Effector CD8-positive, alpha-beta T cell (primary cell): ENCODE data around the gene SIN3B.

Experiments used
- DNase-seq: peaks from one replicate; lab custom pipeline; 2025; lab: John Stamatoyannopoulos, UW

The SIN3B gene

DNA sequence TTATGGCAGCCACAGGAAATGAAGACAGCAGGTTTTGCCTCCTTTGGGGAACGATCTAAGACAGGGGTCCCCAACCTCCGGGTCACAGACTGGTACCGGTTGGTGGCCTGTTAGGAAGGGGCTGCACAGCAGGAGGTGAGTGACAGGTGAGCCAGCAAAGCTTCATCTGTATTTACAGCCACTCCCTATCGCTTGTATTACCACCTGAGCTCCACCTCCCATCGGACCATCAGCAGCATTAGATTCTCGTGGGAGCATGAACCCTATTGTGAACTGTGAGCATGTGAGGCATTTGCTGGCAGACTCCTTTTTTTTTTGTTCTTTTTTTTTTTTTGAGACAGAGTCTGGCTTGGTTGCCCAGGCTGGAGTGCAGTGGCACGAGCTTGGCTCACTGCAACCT, 81.8 kb downstream of the SIN3B start:
- DNase-seq: no peak

DNA sequence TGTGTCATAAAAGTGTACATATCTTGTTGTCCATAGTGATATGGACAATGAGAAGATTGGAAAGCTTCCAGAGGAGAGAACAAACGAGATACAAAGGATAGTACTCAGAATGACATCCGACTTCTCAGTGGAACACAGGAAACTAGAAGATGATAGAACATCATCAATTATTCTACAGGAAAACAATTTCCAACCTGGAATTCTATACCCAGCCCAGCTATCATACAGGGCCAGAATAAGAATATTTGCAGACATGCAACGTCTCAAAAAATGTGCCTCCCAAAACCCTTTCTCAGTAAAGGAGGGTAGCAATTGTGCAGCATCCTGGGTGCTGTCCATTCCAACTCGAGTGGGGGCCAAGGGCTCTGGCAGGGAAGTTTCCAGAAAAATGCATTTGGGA, 83.6 kb downstream of the SIN3B start:
- no peak for DNase-seq

DNA sequence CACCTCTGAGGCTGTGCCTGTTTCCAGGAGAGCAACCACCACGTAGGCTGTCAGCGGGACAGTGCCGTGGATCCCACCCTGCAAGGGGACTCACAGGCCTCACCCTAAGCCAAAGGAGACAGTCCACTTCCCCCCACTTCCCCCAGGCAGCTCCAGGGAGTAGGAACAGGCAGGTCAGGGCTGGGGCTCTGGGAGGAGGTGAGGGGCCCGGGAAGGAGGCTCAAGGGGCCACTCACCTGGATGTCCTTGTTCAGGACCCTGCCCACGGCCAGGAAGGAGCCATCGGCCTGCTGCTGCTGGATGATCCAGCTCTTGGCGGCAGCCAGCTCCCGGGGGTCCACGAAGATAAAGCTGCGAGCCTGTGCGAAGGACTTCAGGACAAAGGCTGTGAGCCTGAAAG, 85.2 kb downstream of the SIN3B start:
- no peak for DNase-seq

DNA sequence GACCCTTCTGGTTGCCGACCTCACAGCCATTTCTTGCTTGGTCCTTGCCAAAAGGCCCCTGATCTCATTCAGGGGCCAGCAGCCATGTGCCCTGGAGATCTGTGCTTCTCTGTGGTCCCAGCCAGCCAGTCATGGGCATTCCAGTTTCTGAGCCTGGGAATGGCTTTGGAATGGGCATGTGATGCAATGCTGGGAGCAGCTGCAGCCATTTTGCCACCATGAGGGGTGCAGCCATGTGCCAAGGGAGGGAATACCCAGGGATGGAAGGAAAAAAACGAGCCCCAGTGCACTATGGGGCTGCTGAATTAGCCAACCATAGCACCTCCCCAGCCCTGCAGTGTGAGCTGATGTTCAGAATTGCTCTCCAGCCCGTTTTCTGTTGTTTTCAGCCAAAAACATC, 85.9 kb downstream of the SIN3B start:
- no peak for DNase-seq

DNA sequence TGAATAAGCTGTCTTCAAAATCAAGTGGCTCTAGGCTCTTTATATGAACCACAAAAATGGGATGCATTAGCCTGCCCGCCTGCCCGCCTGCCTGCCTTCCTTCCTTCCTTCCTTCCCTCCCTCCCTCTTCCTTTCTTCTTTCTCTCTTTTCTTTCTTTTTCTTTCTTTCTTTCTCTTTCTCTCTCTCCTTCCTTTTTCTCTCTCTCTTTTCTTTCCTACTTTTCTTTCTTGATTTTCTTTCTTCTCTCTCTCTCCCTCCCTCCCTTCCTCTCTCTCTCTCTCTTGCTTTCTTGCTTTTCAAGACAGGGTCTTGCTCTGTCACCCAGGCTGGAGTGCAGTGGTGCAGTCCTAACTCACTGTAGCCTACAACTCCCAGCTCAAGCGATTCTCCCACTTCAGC, 86.5 kb downstream of the SIN3B start:
- no peak for DNase-seq

DNA sequence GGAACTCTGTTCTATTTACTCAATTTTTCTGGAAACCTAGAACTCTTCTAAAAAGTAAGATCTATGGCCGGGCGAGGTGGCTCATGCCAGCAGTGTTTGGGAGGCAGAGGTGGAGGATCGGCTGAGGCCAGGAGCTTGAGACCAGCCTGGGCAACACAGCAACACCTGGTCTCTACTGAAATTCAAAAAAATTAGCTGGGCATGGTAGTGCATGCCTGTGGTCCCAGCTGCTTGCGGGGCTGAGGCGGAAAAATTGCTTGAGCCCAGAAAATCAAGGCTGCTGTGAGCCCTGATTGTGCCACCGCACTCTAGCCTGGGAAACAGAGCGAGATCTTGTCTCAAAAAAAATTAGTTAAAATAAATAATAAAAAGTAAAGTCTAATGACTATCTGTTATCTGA, 88.2 kb downstream of the SIN3B start:
- DNase-seq: no peak

DNA sequence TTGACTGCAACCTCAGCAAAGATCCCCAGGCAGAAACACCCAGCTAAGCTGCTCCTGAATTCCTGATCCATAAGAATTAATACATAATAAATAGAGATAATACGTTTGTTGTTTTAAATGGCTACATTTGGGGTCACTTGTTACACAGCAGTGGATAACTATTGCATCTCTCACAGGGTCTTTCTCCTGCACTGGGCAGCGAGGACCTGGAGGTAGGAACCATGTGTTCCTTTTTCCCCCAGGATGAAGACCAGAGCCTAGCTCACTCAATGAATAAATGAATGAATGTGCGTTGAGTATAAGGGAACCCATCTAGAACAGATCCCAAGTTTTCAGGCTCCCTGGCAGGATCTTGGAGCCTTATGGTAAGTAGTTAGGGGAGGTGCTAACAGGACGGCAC, 90.3 kb downstream of the SIN3B start:
- no peak for DNase-seq

DNA sequence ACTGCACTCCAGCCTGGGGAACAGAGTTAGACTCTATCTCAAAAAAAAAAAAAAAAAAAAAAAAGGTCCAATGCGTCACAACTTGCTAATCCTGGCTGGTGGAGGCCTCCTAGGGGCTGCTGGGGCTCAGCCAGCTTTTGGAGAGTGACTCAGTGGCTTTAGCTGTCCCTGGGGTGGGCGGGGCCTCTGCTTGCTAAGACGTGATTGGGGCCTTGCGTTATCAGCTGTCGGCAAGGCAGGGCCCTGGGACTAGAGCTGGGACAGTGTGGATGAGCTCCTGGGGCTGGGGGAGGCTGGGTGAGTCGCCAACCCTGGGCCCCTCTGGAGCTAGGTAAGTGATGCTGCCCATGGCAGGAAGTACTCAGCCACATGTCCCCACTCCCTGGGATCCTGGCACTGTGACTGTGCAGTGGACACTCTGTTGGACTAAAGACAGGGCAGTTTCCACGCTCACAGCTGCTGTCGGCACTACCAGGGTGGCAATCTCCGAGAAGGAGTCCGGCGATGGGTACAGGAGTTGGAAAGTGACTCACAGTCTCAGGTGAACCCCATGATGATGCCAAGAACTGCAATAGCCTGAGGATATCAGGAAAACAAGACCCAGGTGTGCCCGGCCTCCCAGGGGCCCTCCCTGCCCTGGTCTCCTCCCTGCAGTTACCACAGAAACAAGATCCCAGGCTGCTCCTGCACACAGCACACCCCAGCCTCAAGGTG, 91.8 kb downstream of the SIN3B start:
- no peak for DNase-seq

DNA sequence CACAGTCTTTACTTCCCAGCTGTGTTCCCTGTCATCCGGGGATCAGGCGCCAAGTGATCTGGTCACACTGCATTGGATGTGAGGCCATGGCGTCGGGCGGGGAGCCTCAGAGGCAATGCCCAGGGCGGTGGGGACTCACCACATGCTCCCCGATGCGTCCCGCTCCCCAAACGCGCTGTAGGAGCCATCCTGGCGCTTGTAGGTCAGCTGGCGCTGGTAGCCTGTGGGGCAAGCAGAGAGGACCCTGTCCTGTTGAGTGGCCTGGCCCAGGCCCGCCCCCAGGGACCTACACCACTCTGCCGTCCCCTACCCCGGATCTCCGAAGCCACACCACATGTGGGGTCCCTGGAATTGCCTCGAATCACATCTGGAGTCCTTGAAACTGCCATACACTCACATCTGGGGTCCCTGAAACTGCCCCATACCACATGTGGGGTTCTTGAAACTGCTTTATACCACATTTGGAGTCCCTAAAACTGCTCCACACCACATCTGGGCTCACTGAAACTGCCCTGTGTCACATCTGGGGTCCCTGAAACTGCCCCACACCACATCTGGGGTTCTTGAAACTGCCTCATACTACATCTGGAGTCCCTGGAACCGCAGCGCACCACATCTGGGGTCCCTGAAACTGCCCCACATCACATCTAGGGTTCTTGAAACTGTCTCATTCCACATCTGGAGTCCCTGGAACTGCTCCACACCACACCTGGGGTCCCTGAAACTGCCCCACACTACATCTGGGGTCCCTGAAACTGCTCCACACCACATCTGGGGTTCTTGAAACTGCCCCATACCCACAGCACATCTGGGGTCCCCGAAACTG, 92.8 kb downstream of the SIN3B start:
- no peak for DNase-seq

DNA sequence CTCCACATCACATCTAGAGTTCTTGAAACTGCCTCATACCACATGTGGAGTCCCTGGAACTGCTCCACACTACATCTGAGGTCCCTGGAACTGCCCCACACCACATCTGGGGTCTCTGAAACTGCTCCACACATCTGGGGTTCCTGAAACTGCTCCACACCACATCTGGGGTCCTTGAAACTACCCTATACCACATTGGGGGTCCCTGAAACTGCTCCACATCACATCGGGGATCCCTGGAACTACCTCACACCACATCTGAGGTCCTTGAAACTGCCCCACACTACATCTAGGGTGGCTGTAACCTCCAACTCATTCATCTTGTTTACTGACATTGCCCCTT, 93.4 kb downstream of the SIN3B start:
- no peak for DNase-seq

DNA sequence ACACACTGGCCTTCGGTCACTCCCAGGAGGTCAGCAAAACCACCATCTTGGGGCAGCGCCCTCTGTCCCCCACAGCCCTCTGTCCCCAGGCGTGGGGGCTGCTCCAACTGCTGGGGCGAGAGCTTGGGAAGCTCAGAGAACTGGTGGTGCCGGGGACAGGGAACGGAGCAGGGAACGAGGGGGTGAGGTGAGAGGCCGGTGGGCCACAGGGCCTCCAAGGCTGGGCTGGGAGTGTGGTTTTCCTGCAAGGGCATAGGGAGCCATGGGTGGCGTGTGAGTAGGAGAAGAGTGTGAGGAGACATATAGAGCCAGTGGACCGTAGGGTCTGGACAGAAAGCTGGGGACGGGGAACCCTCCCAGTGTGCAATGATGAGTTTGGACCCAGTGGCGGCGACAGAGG, 93.8 kb downstream of the SIN3B start:
- DNase-seq: no peak

DNA sequence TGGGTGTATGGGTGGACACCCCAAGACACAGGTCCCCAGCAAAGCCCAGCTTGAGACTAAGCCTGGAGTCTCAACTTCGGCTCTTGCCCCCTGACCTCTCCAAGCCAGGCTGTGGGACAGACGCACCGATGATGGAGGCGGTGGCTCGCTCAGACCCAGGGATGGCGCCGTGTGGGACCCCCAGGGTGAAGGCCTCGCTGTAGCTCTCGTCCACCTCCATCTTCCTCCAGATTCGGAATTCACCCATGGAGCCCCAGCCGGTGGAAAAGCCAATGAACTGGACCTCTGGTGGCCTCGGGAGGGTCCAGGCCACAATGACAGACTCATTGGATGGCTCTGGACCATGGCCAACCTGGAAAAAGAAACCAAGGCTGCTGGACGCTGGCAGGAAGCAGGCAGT, 98.7 kb downstream of the SIN3B start:
- no peak for DNase-seq

DNA sequence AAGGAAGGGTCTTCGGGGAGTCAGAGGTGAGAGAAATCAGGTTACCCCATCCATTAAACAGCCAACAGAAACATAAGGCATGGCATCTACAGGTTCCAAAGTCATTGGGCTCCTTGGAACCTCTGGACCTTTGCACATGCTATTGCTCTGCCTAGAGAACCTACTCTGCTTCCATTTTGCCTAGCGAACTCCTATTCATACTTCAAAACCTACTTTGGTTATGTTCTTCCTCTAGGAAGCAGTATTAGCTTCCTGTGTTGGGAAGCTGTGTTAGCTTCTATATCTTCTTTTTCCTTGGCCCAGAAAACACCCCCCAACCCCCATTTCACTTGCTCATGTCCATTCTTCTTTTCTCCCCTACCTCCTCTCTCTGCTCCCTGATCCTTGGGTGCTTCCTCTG, 99.2 kb downstream of the SIN3B start:
- no peak for DNase-seq

DNA sequence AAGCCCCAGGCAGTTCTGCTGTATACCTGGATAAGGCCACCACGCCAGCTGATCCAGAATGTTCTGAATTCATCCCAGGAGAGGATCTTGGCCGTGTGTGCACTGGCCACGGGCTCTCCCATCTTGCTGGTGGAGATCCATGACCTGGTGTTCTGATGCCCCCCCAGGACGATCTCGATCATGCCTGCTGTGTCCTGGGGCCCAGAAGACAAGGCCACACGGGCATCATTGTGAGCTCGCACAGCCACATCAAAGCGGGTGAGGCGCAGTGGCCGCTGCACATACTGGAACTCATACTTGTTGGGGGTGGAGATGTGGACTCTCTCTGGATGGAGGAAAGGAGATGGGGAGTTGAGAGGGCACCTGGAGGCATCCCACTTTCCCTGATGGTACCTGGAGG, 99.7 kb downstream of the SIN3B start:
- no peak for DNase-seq
